H1 (cell line): ENCODE results near the gene GCLC. TPM values are rescaled to one million over a fixed set of nuclear protein-coding genes. Genes with fewer than 3 reads are reported as not detected.

Experiments
- CTCF ChIA-PET: fragments of 300-600 bp; sonication (Branson Sonifier 250); formaldehyde crosslinking; loops from one replicate; lab custom pipeline; 2021; ENCODE audit not compliant: partially characterized antibody; lab: Charles Lee
- POLR2A ChIA-PET: fragments of 300-600 bp; sonication (Branson Sonifier 250); formaldehyde crosslinking; loops from one replicate; lab custom pipeline; 2021; ENCODE audit warnings: inconsistent platforms; ENCODE audit not compliant: partially characterized antibody; lab: Charles Lee
- DNase-seq, 2 experiments: peaks; one replicate each; pipeline versions ENCODE4 v3.0.0 to v3.0.0-alpha.2; 2010 to 2022; ENCODE audit warnings: low spot score in 2 of 2, low read depth in 1 of 2, mixed read lengths in 1 of 2
- FAIRE-seq: peaks from 2 replicates; lab custom pipeline; 2011; peaks lifted over from hg19 to GRCh38; lab: Jason Lieb, UNC
- H2AFZ ChIP-seq: 2 replicates; pipeline ENCODE4 v1.8.1; 2012; ENCODE audit warnings: low read length, inconsistent platforms
- H2AK5ac ChIP-seq: 2 replicates; pipeline ENCODE4 v1.6.1; 2013; ENCODE audit warnings: low read depth, low read length
- H2BK120ac ChIP-seq: replicated peaks from 2 replicates; pipeline ENCODE3; 2013; ENCODE audit warnings: low read depth, low read length, inconsistent platforms
- H2BK12ac ChIP-seq: 2 replicates; pipeline ENCODE4 v1.6.1; 2013; ENCODE audit warnings: low read depth, low read length
- H2BK15ac ChIP-seq: 2 replicates; pipeline ENCODE4 v1.6.1; 2013; ENCODE audit warnings: low read length
- H2BK20ac ChIP-seq: 2 replicates; pipeline ENCODE4 v1.6.1; 2013; ENCODE audit warnings: low read length
- H2BK5ac ChIP-seq: 2 replicates; pipeline ENCODE4 v1.6.1; 2013; ENCODE audit warnings: low read depth, low read length
- H3K14ac ChIP-seq: 2 replicates; pipeline ENCODE4 v1.6.1; 2013; ENCODE audit warnings: inconsistent platforms; ENCODE audit not compliant: insufficient read length
- H3K18ac ChIP-seq: 2 replicates; pipeline ENCODE4 v1.6.1; 2013; ENCODE audit warnings: low read length; ENCODE audit errors: extremely low read depth
- H3K23ac ChIP-seq: 2 replicates; pipeline ENCODE4 v1.6.1; 2013; ENCODE audit warnings: inconsistent platforms; ENCODE audit not compliant: insufficient read length
- H3K23me2 ChIP-seq: 2 replicates; pipeline ENCODE4 v1.6.1; 2013; ENCODE audit warnings: low read depth, low read length
- H3K27ac ChIP-seq: 2 replicates; pipeline ENCODE4 v1.6.1; 2011; ENCODE audit warnings: low read depth, low read length, inconsistent platforms
- H3K27me3 ChIP-seq, 4 experiments: replicated peaks in 1 of 4; 1 replicate in 1 of 4; 2 replicates in 3 of 4; pipeline versions ENCODE4 v1.6.1 to v1.8.1; 2011 to 2013; ENCODE audit warnings: low read length in 3 of 4, mild to moderate bottlenecking in 3 of 4, inconsistent platforms in 2 of 4, mixed read lengths in 2 of 4, moderate library complexity in 1 of 4; ENCODE audit not compliant: control insufficient read depth in 3 of 4, insufficient read depth in 3 of 4; ENCODE audit errors: extremely low read depth in 1 of 4
- H3K36me3 ChIP-seq, 4 experiments: 2 replicates each; pipeline versions ENCODE4 v1.6.1 to v1.8.1; 2011 to 2013; ENCODE audit warnings: mild to moderate bottlenecking in 4 of 4, low read length in 3 of 4, moderate library complexity in 2 of 4, control low read depth in 1 of 4, inconsistent platforms in 1 of 4; ENCODE audit not compliant: insufficient read depth in 4 of 4, control insufficient read depth in 2 of 4
- H3K4ac ChIP-seq: replicated peaks from 2 replicates; pipeline ENCODE3; 2013; ENCODE audit warnings: low read length, low read depth, mixed read lengths, inconsistent platforms; ENCODE audit not compliant: insufficient read length
- H3K4me1 ChIP-seq, 4 experiments: replicated peaks in 1 of 4; 1 replicate in 1 of 4; 2 replicates in 3 of 4; pipeline versions ENCODE4 v1.6.1 to v1.8.1; 2011 to 2013; ENCODE audit warnings: low read length in 3 of 4, inconsistent platforms in 2 of 4, mixed read lengths in 1 of 4; ENCODE audit not compliant: insufficient read depth in 4 of 4, control insufficient read depth in 3 of 4
- H3K4me2 ChIP-seq, 2 experiments: 2 replicates each; pipeline versions ENCODE4 v1.6.1 to v1.8.1; 2011 to 2013; ENCODE audit warnings: low read depth in 2 of 2, low read length in 2 of 2, control low read depth in 1 of 2, inconsistent platforms in 1 of 2, mild to moderate bottlenecking in 1 of 2; ENCODE audit not compliant: insufficient read depth in 1 of 2
- H3K4me3 ChIP-seq, 4 experiments: fragments of 200-600, 300-600 bp in 1 of 4; sonication (generic), shearing (Covaris generic), sonication (Bioruptor Twin) in 1 of 4; 2 replicates each; pipeline versions ENCODE4 v1.5.1 to v1.8.1; 2011 to 2016; ENCODE audit warnings: low read length in 4 of 4, low read depth in 3 of 4, control low read depth in 2 of 4, inconsistent platforms in 2 of 4, mild to moderate bottlenecking in 2 of 4, mixed read lengths in 1 of 4, moderate library complexity in 1 of 4; ENCODE audit not compliant: insufficient read depth in 2 of 4; ENCODE audit errors: extremely low read depth in 1 of 4
- H3K56ac ChIP-seq: replicated peaks from 2 replicates; pipeline ENCODE3; 2013; ENCODE audit warnings: low read depth, mild to moderate bottlenecking, mixed read lengths, low read length, inconsistent platforms; ENCODE audit not compliant: insufficient read length
- H3K79me1 ChIP-seq: 2 replicates; pipeline ENCODE4 v1.6.1; 2013; ENCODE audit warnings: low read depth, low read length, control low read depth
- H3K79me2 ChIP-seq, 2 experiments: 2 replicates each; pipeline versions ENCODE4 v1.6.1 to v1.8.1; 2012 to 2013; ENCODE audit warnings: low read length in 2 of 2, mild to moderate bottlenecking in 2 of 2, inconsistent platforms in 1 of 2; ENCODE audit not compliant: insufficient read depth in 2 of 2, control insufficient read depth in 1 of 2
- H3K9ac ChIP-seq, 4 experiments: replicated peaks in 1 of 4; 1 replicate in 1 of 4; 2 replicates in 3 of 4; pipeline versions ENCODE4 v1.6.1 to v1.8.1; 2011 to 2013; ENCODE audit warnings: low read depth in 3 of 4, low read length in 3 of 4, control low read depth in 2 of 4, mild to moderate bottlenecking in 2 of 4, moderate library complexity in 2 of 4, inconsistent platforms in 1 of 4; ENCODE audit errors: extremely low read depth in 1 of 4
- H3K9me3 ChIP-seq, 2 experiments: 2 replicates each; pipeline versions ENCODE4 v1.6.1 to v1.8.1; 2012 to 2013; ENCODE audit warnings: mild to moderate bottlenecking in 2 of 2, moderate library complexity in 2 of 2, control low read depth in 1 of 2, inconsistent platforms in 1 of 2, low read depth in 1 of 2, low read length in 1 of 2, mixed read lengths in 1 of 2; ENCODE audit not compliant: insufficient read depth in 2 of 2
- H4K20me1 ChIP-seq, 2 experiments: replicated peaks in 1 of 2; 2 replicates each; pipeline versions ENCODE3 to v1.8.1; 2011 to 2013; ENCODE audit warnings: inconsistent platforms in 2 of 2, low read length in 2 of 2, mild to moderate bottlenecking in 1 of 2; ENCODE audit not compliant: insufficient read depth in 2 of 2, control insufficient read depth in 1 of 2
- H4K5ac ChIP-seq: 2 replicates; pipeline ENCODE4 v1.6.1; 2013; ENCODE audit warnings: low read length, low read depth, mixed read lengths, inconsistent platforms; ENCODE audit not compliant: insufficient read length
- H4K8ac ChIP-seq: 2 replicates; pipeline ENCODE4 v1.8.0; 2013; ENCODE audit warnings: mild to moderate bottlenecking, moderate library complexity, low read length, inconsistent platforms; ENCODE audit not compliant: insufficient read depth; ENCODE audit errors: extremely low read depth
- H4K91ac ChIP-seq: replicated peaks from 2 replicates; pipeline ENCODE3; 2013; ENCODE audit warnings: low read length, mixed read lengths, inconsistent platforms; ENCODE audit not compliant: insufficient read length
- SRF ChIP-seq: IDR thresholded peaks from 2 replicates; pipeline ENCODE4 v1.6.1; 2011; ENCODE audit warnings: mild to moderate bottlenecking, low read depth, low read length, moderate library complexity
- ZNF274 ChIP-seq: IDR thresholded peaks from 2 replicates; pipeline ENCODE4 v1.7.0; 2012; ENCODE audit warnings: low read length, borderline replicate concordance; ENCODE audit errors: extremely low read depth
- WGBS, 2 experiments: shearing (Covaris generic) in 1 of 2; methylation state at CpG; one replicate each; pipeline versions ENCODE4 v1.1.6 to v1.1.7; 2013 to 2015; ENCODE audit warnings: low lambda C conversion rate in 2 of 2, mixed read lengths in 2 of 2, inconsistent platforms in 1 of 2, low coverage in 1 of 2, missing lambda C conversion rate in 1 of 2; ENCODE audit not compliant: insufficient replicate concordance in 2 of 2, insufficient coverage in 1 of 2, insufficient read length in 1 of 2; ENCODE audit errors: extremely low coverage in 1 of 2, missing lambda C conversion rate in 1 of 2; 5-methylcytosine and 5-hydroxymethylcytosine counted together
- polyA plus RNA-seq, 7 experiments: library from polyadenylated mRNA; depleted of rRNA in 3 of 7; stranded (reverse) in 5 of 7; unstranded in 2 of 7; fragments of >200 nt in 5 of 7; fragments of 200-250 nt in 2 of 7; gene quantifications; 1 replicate in 5 of 7; 2 replicates in 1 of 7; 4 replicates in 1 of 7; pipeline versions ENCODE4 v1.2.1 to v1.2.3, GENCODE V29; 2011 to 2013; ENCODE audit warnings: missing spikeins in 2 of 7, mixed read lengths in 2 of 7
- total RNA-seq: library from RNA; stranded (reverse); fragmentation: NEBNext Ultra II Directional; extraction: Animal tissue kit (Norgen Biotek cat#: 25700); gene quantifications from 2 replicates; pipeline ENCODE4 v1.2.1, GENCODE V29; 2021

GCLC gene
- total and polyA plus RNA-seq, 2 of the 8 experiments (the other 6 are each of a cell fraction or from before 2014, with no cell fraction given): 15.8 to 54.0 TPM

- Histone ChIP-seq H3K23me2 (no peaks in the 10 kb centered on the region), H3K4me1 (no peaks in the 10 kb centered on the region), H3K14ac (no peak overlapping the region), H3K4me2 (no peak overlapping the region), H2AK5ac (no peak overlapping the region), H2BK20ac (no peak overlapping the region), H2BK12ac (no peak overlapping the region), H3K79me2 (no peaks in the 10 kb centered on the region), H3K27ac (no peak overlapping the region), H3K9me3 (no peaks in the 10 kb centered on the region), H4K8ac (no peak overlapping the region), H2BK120ac (no peak overlapping the region), H3K18ac (no peak overlapping the region), H3K79me1 (no peaks in the 10 kb centered on the region), H4K20me1 (no peaks in the 10 kb centered on the region), H3K23ac (no peak overlapping the region), H3K4ac (no peak overlapping the region), H3K4me3 (no peak overlapping the region), H3K56ac (no peak overlapping the region), H3K36me3 (no peaks in the 10 kb centered on the region), H4K5ac (no peak overlapping the region), H4K91ac (no peak overlapping the region), H2BK5ac (no peak overlapping the region), H2BK15ac (no peak overlapping the region), H2AFZ (no peak overlapping the region), H3K9ac (no peak overlapping the region), H3K27me3 (peaks cover 0 to 1% (median 0%) of the 10 kb centered on the region in 4 experiments; a peak in 1 of 7 replicates)
- no peak for DNase-seq
- ChIA-PET POLR2A (interaction anchor here (0.6 kb wide), 1 partner anchor 84 kb away, joined by 3 read pairs; no protein-coding TSS in a partner anchor), CTCF (interaction anchor here (0.6 to 3.0 kb wide), 8 partner anchors 13 to 329 kb away, joined by 3 to 16 read pairs (median 4); no protein-coding TSS in a partner anchor)
- 92% methylated on average over 1 of the region's 1 CpG; no CpG with 5 or more reads in 1 of the 2 experiments for WGBS, 2 experiments
- no peak for FAIRE-seq
- no peak for TF ChIP-seq SRF
- TF ChIP-seq ZNF274: no peak
These were observed 65.0 kb downstream of the GCLC start for GRCh38 chr6:53479871-53480270.
